ENCODE measurements around the gene ATF6. TPM values are rescaled to one million over a fixed set of nuclear protein-coding genes. Genes with fewer than 3 reads are reported as not detected.

ATF6 gene
- total and polyA plus RNA-seq, 9 of the 15 experiments (the other 6 are each of a cell fraction or from before 2014, with no cell fraction given) = 11.7 to 32.4 (median 20.4) TPM

- POLR2A ChIA-PET = no interaction called here
- CTCF ChIA-PET (ENCODE audit: low intra/inter-chr PET ratio) = no interaction called here
- no peak for DNase-seq (ENCODE audit: extremely low read depth in 1 of 4, low spot score in 3 of 4)
- no peaks in the 10 kb centered on the region for H3K9me3 ChIP-seq (replicated peaks; ENCODE audit: control insufficient read depth, insufficient read depth, low read depth, low read length)
- no TSS peak for BruUV-seq (replicated peaks)
- TF ChIP-seq BCLAF1 (IDR thresholded peaks at IDR 0.05; ENCODE audit: borderline replicate concordance in 1 of 2, control insufficient read depth in 1 of 2, low read depth in 2 of 2, low read length in 1 of 2) = no peak
- no peak for TF ChIP-seq ZNF436 (CRISPR knock-in tag; IDR thresholded peaks at IDR 0.05)
- TF ChIP-seq, protein P1, sequence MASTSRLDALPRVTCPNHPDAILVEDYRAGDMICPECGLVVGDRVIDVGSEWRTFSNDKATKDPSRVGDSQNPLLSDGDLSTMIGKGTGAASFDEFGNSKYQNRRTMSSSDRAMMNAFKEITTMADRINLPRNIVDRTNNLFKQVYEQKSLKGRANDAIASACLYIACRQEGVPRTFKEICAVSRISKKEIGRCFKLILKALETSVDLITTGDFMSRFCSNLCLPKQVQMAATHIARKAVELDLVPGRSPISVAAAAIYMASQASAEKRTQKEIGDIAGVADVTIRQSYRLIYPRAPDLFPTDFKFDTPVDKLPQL (IDR thresholded peaks at IDR 0.05; ENCODE audit: extremely low read depth, insufficient read length) = no peak
- TF ChIP-seq, protein P2, sequence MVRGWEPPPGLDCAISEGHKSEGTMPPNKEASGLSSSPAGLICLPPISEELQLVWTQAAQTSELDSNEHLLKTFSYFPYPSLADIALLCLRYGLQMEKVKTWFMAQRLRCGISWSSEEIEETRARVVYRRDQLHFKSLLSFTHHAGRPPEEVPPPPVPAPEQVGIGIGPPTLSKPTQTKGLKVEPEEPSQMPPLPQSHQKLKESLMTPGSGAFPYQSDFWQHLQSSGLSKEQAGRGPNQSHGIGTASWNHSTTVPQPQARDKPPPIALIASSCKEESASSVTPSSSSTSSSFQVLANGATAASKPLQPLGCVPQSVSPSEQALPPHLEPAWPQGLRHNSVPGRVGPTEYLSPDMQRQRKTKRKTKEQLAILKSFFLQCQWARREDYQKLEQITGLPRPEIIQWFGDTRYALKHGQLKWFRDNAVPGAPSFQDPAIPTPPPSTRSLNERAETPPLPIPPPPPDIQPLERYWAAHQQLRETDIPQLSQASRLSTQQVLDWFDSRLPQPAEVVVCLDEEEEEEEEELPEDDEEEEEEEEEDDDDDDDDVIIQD (CRISPR knock-in tag; IDR thresholded peaks at IDR 0.05) = no peak
- no peak overlapping the region for H3K4me3 ChIP-seq
- in situ Hi-C loops (cut with MboI) (no loop called here), intact Hi-C loops (cut with micrococcal nuclease) (no loop called here)
- H4K20me1 ChIP-seq (replicated peaks; ENCODE audit: control insufficient read depth, insufficient read depth, low read length) = peaks cover 17% of the 10 kb centered on the region; the same call in 1 of the 2 replicates
- H3K4me2 ChIP-seq (ENCODE audit: insufficient read depth, low read length) = no peak overlapping the region
- ATAC-seq = no peak
- peaks cover 67% of the 10 kb centered on the region for H3K79me2 ChIP-seq (ENCODE audit: control insufficient read depth, insufficient read depth, low read length)
- H3K9ac ChIP-seq (ENCODE audit: insufficient read depth in 1 of 2, low read depth in 2 of 2, low read length in 2 of 2) = no peak overlapping the region
- no peak overlapping the region for H3K27ac ChIP-seq (ENCODE audit: extremely low read depth, low read depth, low read length)
- WGBS (ENCODE audit: insufficient coverage, low coverage, missing lambda C conversion rate) = 93% methylated on average over 1 of the region's 1 CpG
- FAIRE-seq = no peak
- H3K36me3 ChIP-seq (ENCODE audit: control insufficient read depth, insufficient read depth, low read length) = peaks cover 30% of the 10 kb centered on the region; the same call in 2 of the 3 replicates
- no peaks in the 10 kb centered on the region; a peak in 2 of 5 replicates for H3K4me1 ChIP-seq (replicated peaks in 1 of 2; ENCODE audit: control insufficient read depth in 2 of 2, insufficient read depth in 2 of 2, low read length in 2 of 2)
- H3K9me1 ChIP-seq (ENCODE audit: control insufficient read depth, insufficient read depth, low read length) = no peaks in the 10 kb centered on the region
- H2AFZ ChIP-seq (ENCODE audit: low read depth, low read length) = no peak overlapping the region
- H3K27me3 ChIP-seq (ENCODE audit: control insufficient read depth in 2 of 2, insufficient read depth in 2 of 2, low read length in 2 of 2) = no peaks in the 10 kb centered on the region
These were observed 12.4 kb downstream of the ATF6 start for GRCh38 chr1:161778522-161778921.
